Stimulated activated CD8-positive, alpha-beta memory T cell treated with anti-CD3 and anti-CD28 coated beads, Interleukin-4, amount 100 ng/mL, for 48 hours (primary cell): ENCODE results near the gene FOXJ3.

Experiments
- DNase-seq: peaks from one replicate; pipeline ENCODE4 v3.0.0-alpha.2; 2020

The FOXJ3 gene

GRCh38 chr1:42139444-42139843, 195.6 kb downstream of the FOXJ3 start:
- no peak for DNase-seq

- DNase-seq = no peak
Observed at GRCh38 chr1:42138586-42138985, 196.4 kb downstream of the FOXJ3 start.

GRCh38 chr1:42137766-42138165, 197.3 kb downstream of the FOXJ3 start:
- no peak for DNase-seq

GRCh38 chr1:42136466-42136865, 198.6 kb downstream of the FOXJ3 start:
- no peak for DNase-seq

- no peak for DNase-seq
Observed at GRCh38 chr1:42135426-42135825, 199.6 kb downstream of the FOXJ3 start.

GRCh38 chr1:42133809-42134526, 201.1 kb downstream of the FOXJ3 start:
- DNase-seq = no peak

GRCh38 chr1:42133390-42133789, 201.6 kb downstream of the FOXJ3 start:
- DNase-seq = no peak

GRCh38 chr1:42130061-42130660, 204.9 kb downstream of the FOXJ3 start:
- no peak for DNase-seq

GRCh38 chr1:42128964-42129363, 206.1 kb downstream of the FOXJ3 start:
- DNase-seq = no peak

- DNase-seq = no peak
Observed at GRCh38 chr1:42128499-42128898, 206.5 kb downstream of the FOXJ3 start.

GRCh38 chr1:42127767-42128166, 207.3 kb downstream of the FOXJ3 start:
- no peak for DNase-seq
